Measurements from ENCODE around the gene COASY.

The COASY gene

DNA sequence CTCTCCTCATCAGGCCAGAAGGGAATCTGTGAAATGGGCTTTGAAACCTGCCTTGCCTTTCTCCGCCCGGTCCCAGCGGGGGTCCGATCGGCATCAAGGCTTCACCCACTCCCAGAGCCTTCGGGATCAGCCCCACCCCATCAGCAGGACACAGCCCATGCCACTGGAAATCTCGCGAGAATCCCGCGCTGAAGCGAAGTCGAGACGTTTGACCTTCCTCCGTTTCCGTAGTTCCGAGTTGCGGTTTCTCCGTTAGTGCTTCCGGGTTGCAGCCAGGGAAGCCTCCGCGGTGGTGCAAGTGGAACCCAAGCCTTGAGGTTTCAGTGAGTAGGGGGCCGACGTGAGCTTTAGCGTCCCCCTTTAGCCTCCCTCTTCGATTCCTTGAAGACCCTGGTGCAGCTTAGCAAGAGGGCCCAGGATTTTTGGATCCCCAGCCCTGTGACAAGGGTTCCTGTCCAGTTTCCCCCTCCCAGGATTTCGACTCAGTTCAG lies at the start of gene COASY:
Gene COASY (plus strand): TSS at position 252 of the 491 bp plus-strand sequence. CDS start 475 bp downstream, outside the sequence.
- no peak for FAIRE-seq

DNA sequence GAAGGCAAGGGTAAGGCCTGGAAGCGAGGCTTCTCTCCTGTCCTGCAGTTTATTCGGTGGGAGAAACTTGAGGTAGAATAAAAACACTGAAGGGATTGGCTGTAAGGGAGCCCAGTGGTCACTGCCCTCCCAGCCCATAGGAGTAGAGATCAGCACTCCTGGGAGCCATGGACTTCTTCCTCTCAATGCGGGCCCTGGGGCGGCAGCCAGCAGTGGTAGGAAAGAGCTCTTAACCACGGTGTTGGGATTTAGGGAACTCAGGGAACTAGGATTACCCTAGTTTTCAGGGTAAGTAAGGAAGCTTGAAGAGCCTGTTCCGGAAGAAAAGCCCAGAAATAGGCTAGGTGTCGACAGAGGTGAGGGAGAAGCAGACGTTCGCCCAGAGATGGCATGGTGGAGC lies 49.7 kb upstream of the COASY start:
- no peak for FAIRE-seq

DNA sequence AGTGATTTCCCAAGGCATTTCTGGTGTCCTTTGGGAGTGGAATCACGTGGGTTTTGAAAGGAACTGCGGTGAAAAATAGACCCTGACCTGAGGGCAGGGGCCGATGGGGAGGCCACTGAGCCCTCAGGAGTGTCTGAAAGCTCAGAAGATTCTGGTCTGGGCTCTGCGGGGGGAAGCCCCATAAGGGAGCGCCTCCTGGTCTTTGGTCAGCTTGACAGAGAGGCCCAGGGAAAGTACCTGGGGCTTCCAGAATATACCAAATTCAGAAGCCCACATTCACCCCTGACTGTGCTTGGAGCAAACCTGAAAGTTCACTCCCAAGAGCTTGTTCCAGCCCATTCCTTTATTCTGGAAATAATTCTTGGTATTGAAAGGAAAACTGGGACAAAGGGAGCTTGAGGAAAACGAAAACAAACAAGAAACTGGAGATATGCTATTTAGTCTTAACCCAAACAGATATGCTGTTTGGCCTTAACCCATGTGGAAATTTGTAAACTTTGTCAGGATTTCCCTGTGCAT lies 49.2 kb upstream of the COASY start:
- FAIRE-seq: no peak

DNA sequence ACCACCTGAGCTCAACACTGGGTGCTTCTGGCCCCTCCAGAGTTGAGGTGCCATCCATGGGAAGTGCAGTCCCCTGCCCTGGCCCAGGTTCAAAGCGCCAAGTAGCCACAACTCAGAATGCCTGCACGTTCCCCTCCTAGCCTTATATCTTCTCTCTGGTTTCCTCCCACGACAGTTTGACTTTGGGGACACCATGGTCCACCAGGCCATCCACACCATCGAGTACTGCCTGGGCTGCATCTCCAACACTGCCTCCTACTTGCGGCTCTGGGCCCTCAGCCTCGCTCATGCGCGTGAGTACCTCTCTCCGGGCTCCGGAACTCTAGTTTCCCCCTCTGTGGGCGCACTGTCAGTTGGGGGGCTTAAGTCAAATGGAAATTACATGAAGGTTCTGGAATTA lies 48.3 kb upstream of the COASY start:
- FAIRE-seq: no peak

DNA sequence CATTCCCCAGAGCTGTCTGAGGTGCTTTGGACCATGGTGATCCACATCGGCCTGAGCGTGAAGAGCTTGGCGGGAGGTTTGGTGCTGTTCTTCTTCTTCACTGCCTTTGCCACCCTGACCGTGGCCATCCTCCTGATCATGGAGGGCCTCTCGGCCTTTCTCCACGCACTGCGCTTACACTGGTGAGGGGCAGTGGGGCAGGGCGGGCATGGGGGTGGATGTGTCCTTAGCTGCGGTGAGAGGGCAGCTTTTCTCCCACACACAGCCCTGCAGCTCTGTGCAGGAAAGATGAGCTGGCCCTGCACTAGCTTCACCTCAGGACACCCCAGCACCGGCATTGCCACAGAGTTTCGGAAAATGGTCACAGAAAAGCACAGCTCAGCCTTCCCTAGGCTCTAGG lies 47.7 kb upstream of the COASY start:
- no peak for FAIRE-seq

DNA sequence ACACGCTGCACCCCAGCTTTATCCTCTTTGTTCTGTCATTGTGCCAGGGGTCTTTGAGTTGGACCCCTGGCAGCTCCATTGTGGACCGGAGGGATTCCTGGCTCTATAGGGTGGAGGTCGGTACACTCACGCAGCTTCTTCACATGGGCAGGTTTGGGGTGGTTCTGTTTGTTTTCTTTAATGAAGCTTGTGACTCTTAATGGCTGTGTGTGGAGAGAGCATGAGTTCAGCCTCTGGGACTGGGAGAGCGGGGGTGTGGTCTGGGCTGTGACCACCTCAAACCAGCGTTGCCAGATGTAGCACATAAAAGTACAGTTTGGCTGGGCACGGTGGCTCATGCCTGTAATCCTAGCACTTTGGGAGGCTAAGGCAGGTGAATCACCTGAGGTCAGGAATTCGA lies 47.1 kb upstream of the COASY start:
- FAIRE-seq: no peak

DNA sequence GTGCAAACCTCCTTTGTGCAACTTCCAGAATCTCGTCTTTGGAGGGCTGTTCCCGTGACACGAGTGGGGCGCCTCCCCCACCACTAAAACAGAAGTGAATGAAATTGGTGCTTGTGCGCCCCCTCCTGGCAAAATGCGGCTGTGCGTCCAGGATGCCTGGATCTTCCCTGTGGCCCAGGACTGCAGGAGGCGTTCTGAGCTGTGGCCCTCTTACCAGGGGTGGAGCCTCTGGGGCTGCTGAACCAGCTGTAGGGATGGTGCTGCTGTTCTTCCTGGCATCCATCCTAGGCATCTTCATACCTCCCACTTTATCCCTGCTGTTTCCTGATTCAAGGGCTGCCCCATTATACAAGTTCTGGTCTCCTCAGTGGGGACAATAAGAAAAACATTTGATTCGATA lies 44.4 kb upstream of the COASY start:
- FAIRE-seq: peak; percentile 91

DNA sequence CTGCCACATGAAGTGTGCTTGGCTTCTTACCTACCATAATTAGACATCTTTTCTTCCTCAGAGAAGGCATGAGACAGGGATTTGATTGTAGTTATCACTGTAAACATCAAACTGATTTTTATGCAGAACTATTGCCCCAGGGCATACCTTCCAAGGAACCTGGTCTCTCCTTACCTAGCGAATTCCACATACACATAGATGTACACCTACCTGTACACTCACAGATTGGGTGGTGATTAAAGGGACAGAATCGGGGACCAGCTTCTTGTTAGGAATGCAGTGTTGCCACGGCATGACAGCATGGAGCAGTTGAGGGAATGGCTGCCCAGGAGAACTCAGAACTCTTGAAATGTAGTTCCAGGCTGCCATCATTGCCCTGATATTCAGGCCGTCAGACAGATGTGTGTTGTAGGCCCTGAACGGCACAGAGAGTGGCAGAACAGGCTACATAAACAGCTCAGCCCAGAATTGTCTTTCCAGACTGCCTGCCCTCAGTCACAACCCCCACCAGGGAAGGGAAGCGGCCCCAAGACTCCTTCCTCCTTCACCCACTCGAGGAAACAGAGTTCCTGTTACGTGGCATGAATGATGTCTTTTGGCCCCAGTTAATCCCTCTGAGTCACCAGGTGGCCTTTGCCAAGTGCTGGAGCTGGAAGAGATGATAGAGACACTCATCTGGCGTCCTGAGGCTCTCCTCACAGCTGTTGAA lies 43.7 kb upstream of the COASY start:
- FAIRE-seq: no peak

DNA sequence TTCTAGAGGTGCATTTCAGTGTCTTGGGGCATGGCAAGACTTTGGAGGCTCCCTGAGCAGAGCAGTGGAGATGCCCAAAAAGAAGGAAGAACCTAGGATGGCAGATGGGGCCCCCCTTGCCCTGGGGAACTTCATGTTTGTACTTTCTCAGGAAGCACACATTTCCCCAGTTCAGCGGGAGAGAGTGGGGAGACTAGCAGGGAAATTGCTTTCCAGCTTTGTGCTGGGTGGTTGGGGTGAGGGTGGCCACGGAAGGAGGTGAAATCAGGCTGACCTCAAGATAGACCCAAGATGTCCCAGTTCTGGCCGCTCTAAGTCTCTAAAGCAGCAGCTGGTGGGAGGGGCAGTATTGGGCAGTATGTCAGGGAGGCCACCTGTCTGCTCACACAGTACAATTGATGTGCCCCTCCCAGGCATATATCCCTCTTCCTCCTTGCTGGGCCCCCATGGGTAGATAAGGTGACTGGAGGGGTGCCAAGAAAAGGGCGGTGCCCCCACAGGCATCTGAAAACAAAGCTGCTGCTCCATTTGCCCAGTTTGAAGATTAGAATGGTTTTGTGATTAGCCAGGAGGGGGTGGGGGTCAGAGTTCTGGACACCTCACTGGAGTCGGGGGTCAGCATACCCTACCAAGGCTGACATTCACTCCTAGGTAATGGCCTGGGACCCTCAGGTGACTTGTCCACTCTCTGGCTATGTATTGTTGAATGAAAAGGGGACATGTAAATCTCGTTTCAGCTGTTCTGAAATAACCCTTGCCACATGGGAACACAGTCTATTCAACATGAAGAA lies 43.0 kb upstream of the COASY start:
- FAIRE-seq: no peak

DNA sequence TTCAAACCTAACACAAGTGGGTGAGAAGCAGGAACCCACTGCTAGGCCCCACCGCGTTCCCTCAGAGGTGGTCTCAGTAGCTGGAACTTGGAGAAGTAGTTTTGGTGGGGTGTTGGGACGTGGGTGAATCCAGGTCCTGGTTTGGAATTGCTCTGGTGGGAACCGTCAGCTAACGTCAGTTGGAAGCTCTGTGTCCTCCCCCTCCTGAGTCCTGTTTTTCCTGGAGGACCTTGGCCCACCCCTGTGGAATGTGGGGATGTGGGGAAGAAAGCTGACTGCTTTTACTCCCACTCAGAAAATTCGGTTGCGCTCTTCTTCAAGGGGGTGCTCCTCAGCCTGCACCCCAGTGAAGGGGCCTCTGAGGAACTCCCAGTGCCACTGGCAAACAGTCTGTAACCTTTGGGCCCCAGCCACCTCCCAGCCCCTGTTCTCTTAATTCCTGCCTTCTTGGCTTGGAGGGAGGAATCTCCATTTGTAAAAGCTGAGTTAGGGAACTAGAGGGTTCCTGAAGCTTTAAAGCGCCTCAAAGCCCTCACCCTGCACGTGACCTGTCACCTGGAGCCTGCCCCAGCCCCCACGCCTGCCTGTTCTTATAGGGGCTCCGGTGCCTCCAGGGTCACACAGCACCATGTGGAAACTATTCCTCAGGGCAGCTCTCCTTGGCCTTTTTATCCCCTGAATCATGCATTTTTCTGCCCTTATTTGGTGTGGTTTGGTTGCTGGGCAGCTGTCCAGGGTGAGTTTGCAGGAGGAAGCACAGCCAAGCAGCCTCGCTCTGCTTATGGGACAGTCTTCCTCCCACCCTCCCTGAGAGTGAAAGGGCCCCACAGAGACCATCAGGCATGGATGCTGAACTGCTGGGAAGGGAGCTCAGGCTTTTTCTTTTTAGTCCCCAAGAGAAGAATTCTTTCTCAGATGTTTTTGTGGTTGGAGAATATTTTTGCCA lies 42.1 kb upstream of the COASY start:
- FAIRE-seq: peak; percentile 98

DNA sequence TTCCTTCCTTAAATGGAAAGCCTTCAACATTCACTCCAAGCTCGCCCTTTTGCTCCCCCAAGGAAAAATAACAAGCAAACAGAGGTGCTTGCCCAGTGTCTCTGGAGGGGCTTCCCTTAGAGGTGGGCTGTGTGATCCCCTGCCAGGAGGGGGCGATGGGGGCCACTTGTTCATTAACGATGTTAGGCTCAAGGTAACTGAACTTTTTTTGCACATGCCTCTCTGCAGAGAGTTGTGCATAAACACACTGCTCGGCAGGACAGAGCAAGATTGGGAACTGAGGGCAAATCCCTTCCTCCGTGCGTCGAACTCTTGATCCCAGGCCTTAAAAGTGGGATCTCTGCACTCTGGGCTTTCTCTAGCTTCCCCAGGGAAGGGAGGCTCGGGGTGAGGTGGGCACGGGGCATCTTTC lies 41.4 kb upstream of the COASY start:
- no peak for FAIRE-seq

DNA sequence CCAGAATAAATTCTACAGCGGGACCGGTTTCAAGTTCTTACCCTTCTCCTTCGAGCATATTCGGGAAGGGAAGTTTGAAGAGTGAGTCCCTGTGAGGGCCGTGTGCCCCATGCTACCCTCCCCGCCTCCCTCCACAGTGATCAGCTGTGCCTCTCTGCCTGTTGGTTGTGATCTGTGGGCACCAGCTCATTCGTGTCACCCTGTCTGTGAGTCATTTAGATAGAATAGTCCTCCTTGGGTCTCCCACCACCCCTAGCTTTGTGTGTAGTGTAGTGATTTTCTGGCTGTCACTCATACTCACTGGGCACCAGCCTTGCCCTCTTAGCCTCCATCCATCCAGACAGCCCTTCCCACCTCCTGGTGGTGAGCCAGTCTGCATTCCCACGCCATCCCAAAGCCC lies 40.9 kb upstream of the COASY start:
- no peak for FAIRE-seq

DNA sequence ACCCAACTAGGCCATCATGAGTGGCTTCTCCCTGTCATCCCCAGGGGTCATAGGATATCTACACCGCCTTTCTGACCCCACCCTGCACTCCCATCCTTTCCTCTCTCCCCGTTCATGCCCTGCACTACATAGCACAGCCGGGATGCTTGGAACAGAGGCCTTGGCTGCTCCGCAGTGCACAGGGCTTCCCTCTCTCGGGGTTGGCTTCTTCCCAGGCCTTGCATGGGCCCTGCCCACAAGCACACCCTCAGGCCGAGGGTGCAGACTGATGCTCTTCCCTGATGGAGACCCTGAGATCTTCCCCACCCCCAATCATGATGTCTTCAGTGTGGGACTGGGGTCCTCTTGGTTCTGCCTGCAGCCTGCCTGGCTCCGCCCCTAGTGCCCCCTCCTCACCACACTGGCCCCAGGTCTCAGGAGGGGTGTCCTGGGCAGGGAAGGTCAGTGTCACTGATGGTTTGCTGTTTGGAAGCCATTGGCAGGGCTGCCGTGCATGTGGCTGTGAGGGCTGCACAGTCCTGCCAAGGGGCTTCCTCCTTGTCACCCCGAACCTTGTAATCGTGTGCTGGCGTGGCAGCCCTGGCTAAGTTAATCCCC lies 40.2 kb upstream of the COASY start:
- no peak for FAIRE-seq

DNA sequence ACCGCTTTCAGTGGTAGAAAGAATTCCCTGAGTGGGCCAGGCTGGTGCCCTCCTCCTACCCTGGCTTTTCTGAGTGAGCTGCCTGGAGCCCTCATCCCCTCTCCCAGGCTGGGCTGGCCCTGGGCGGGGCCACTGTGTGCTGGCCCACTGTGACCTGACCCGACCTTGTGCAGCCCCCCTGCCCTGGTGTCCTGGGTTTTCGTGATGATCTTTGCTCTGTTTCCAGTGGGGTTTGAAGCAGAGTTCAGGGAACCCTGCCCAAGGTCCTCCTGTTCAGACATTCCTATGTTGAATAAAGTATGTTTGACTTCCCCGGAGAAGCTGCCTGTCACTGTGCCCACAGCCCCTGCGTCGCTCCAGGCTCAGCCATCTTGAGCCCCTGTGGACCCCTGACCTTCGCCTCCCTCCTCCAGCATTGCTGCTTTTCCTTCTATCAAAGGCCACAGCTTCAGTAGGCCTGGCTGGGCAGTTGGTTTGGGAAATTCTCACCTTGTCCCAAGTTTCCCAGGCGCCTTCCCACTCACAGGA lies 39.6 kb upstream of the COASY start:
- FAIRE-seq: no peak

DNA sequence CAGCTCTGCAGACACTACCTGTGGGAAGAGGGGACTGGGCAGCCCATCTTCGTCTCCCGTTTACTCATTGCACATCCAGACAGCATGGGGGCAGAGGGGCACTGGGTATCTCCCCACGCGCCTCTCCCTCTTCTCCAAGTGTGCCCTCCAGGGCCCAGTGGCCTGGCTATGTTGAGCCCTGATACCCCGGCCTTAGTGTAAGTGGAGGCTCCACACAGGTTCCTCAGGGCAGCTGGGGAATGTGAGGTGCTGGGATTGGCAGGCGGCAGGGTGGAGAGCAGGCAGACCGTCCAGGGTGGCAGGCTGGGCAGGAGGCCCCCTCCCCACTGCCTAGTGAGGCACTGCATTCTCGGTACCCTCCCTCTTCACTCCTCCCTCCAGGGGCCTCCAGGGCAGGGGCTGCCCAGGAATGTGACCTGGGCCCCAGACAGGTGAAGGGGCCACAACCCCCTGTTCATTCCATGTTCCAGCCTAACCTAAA lies 39.1 kb upstream of the COASY start:
- no peak for FAIRE-seq

DNA sequence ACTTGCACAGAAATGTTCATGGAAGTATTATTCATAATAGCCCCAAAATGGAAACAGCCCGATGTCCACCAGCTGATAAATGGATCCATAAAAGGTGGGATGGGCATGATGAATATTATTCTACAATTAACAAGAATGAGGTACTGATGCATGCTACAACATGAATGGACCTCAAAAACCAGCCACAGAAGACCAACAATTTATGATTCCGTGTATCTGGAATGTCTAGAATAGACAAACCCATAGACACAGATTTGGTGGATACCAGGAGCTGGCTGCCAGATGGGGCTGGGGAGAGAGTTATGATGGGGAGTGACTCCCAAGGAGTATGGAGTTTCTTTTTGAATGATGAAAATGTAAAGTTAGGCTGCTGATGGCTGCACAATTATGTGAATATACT lies 36.7 kb upstream of the COASY start:
- no peak for FAIRE-seq

DNA sequence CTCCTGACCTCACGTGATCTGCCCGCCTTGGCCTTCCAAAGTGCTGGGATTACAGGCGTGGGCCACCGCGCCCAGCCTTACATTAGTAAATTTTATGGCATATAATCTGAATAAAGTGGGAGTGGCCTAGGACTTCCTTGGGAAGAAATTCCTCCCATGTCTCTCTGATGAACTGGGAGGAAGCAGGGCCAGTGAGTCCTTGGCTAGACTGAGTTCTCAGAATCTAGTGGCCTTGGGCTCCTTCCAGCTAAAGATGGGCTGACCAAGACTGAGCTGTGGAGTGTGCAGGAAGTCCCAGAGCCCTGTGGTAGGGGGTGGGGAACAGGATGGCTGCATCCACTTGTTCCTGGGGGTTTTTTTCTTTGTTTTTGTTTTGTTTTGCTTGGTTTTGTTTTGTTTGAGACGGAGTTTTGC lies 35.9 kb upstream of the COASY start:
- FAIRE-seq: no peak

DNA sequence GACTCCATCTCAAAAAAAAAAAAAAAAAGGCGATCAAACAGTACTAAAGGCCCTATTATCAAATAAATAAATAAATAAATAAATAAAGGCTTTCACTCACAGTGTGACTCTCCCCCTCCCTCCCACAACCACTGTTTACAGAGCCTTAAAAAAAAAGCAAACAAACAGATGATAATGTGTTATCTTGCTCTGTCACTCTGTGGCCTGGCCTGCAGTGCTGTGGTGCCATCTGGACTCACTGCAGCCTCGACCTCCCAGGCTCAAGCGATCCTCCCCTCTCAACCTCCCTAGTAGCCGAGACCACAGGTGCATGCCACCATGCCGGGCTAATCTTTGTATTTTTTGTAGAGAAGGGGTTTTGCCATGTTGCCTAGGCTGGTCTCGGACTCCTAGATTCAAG lies 34.0 kb upstream of the COASY start:
- no peak for FAIRE-seq

DNA sequence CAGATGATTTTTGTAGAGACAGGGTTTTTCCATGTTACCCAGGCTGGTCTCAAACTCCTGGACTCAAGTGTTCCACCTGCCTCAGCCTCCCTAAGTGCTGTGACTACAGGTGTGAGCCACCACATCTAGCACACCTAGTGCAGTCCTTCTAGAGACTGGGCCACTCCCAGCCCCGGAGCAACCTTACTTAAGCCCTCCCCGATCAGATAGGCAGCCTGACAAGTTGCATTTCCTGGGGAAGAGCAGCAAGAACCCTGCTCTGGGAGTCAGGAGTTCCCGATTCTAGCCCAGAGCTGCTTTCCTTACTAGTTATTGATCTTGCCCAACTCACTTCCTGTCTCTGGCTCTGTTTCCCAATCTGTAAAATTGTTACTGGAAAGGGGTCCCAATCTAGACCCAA lies 32.9 kb upstream of the COASY start:
- FAIRE-seq: no peak

DNA sequence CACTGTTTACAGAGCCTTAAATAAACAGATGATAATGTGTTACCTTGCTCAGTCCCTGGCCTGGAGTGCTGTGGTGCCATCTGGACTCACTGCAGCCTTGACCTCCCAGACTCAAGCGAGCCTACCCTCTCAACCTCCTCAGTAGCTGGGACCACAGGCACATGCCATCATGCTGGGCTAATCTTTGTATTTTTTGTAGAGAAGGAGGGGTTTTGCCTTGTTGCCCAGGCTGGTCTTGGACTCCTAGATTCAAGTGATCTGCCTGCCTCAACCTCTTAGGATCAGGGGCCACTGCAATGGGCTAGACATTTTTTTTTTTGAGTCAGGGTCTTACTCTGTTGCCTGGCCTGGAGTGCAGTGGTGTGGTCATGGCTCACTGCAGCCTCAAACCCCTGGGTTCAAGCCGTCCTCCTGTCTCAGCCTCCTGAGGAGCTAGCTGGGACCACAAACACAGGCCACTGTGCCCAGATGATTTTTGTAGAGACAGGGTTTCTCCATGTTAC lies 30.9 kb upstream of the COASY start:
- no peak for FAIRE-seq

DNA sequence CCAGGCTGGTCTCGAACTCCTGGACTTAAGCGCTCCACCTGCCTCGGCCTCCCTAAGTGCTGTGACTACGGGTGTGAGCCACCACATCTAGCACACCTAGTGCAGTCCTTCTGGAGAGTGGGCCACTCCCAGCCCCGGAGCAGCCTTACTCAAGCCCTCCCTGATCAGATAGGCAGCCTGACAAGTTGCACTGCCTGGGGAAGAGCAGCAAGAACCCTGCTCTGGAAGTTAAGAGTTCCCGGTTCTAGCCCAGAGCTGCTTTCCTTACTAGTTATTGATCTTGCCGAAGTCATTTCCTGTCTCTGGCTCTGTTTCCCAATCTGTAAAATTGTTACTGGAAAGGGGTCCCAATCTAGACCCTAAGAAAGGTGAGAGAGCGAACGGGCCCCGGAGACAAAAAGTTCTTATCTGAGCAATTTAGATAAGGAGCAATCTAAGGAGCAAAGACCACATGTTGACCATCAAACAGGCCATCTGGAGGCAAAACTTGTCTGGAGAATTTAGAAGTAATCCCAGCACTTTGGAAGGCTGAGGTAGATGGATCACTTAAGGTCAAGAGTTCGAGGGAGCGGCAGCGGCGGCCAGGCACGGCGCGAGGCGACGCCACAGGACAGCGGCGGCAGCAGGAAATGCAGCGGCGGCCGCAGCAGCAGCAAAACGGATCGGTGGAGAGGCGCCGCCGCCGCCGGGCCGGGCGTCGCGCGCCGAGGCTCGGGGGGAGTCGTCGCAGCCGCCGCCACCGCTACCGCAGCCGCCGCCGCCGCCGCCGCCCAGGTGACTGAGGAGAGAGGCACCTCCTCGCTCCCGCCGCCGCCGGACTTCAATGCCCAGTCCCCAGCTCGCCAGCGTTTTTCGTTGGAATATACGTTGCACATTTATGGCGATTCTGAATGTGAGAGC lies 30.2 kb upstream of the COASY start:
- no peak for FAIRE-seq

Measured in G401.6 (cell line).